Fibroblast of pulmonary artery (primary cell): ENCODE data around the gene STRADA.

Experiments
- DNase-seq: peaks from one replicate; pipeline ENCODE4 v3.0.0-alpha.2; 2010; ENCODE audit warnings: low read depth
- H3K4me3 ChIP-seq: replicated peaks from 2 replicates; pipeline ENCODE4 v1.5.1; 2011; ENCODE audit warnings: low read depth, mild to moderate bottlenecking, control low read depth, low read length, moderate library complexity
- CTCF ChIP-seq: IDR thresholded peaks from 2 replicates; pipeline ENCODE4 v1.5.1; 2011; ENCODE audit warnings: mild to moderate bottlenecking, control low read depth, low read length, inconsistent platforms; ENCODE audit errors: missing control alignments

STRADA gene

GRCh38 chr17:63758428-63758827 lies 16.8 kb upstream of the STRADA start:
- H3K4me3 ChIP-seq: no peak overlapping the region
- no peak for DNase-seq
- TF ChIP-seq CTCF: no peak

GRCh38 chr17:63754046-63754445 lies 12.4 kb upstream of the STRADA start:
- no peak for TF ChIP-seq CTCF
- DNase-seq: no peak
- no peak overlapping the region for H3K4me3 ChIP-seq

- no peak for TF ChIP-seq CTCF
- no peak for DNase-seq
- H3K4me3 ChIP-seq: no peak overlapping the region
These were observed 11.6 kb upstream of the STRADA start for GRCh38 chr17:63753215-63753614.

GRCh38 chr17:63752707-63753106 lies 11.1 kb upstream of the STRADA start:
- TF ChIP-seq CTCF: no peak
- H3K4me3 ChIP-seq: no peak overlapping the region
- DNase-seq: no peak

GRCh38 chr17:63751806-63752205 lies 10.2 kb upstream of the STRADA start:
- DNase-seq: no peak
- no peak overlapping the region for H3K4me3 ChIP-seq
- TF ChIP-seq CTCF: no peak

GRCh38 chr17:63741143-63741407 lies 524 bp downstream of the STRADA start:
- H3K4me3 ChIP-seq: peak overlapping the region; percentile 88
- DNase-seq: peak; percentile 2
- no peak for TF ChIP-seq CTCF

- no peak for DNase-seq
- H3K4me3 ChIP-seq: peak overlapping the region; percentile 88
- no peak for TF ChIP-seq CTCF
These were observed 996 bp downstream of the STRADA start for GRCh38 chr17:63740464-63741142.
